Muscle of back (tissue), 10 donors: Measurements from ENCODE around the gene CDK6. TPM values are rescaled to one million over a fixed set of nuclear protein-coding genes. Genes with fewer than 3 reads are reported as not detected.

ENCODE experiments used
- polyA plus RNA-seq, 10 donors: library from polyadenylated mRNA; unstranded; fragments of 120-200 nt; gene quantifications; one replicate each; pipeline ENCODE4 v1.2.1, GENCODE V29; 2013; ENCODE audit not compliant: insufficient read length in 10 of 10

CDK6 gene
- polyA plus RNA-seq, 10 donors: 37.5 to 68.7 (median 57.2) TPM

Other genes with a start within 250 kb of the CDK6 start
- 10 to 100 TPM; 20.3 to 39.7 (median 27.2) TPM for gene FAM133B, start 246.2 kb downstream of the CDK6 start, polyA plus RNA-seq